ENCODE measurements around the gene ATP6V0D1. TPM values are rescaled to one million over a fixed set of nuclear protein-coding genes. Genes with fewer than 3 reads are reported as not detected.

Gene ATP6V0D1
- total RNA-seq, 6 experiments from 2014 or later: 102 to 130 (median 118) TPM

- Mint-ChIP-seq H3K27me3 (ENCODE audit: insufficient read depth) (peaks cover 2% of the 10 kb centered on the region), H3K4me3 (no peak overlapping the region), H3K4me1 (ENCODE audit: low read depth) (no peaks in the 10 kb centered on the region), H3K36me3 (ENCODE audit: low read depth) (peaks cover 7% of the 10 kb centered on the region), H3K27ac (no peak overlapping the region), H3K9me3 (no peaks in the 10 kb centered on the region)
- DNase-seq: no peak
- TF ChIP-seq CTCF (IDR thresholded peaks at IDR 0.05): no peak
These were observed 43.4 kb downstream of the ATP6V0D1 start for GRCh38 chr16:67437513-67437912.

GRCh38 chr16:67436640-67437193 lies 44.2 kb downstream of the ATP6V0D1 start:
- no peaks in the 10 kb centered on the region for H3K4me1 Mint-ChIP-seq (ENCODE audit: low read depth)
- DNase-seq: no peak
- TF ChIP-seq CTCF (IDR thresholded peaks at IDR 0.05): no peak
- H3K27me3 Mint-ChIP-seq (ENCODE audit: insufficient read depth): no peaks in the 10 kb centered on the region; the same call in none of the 2 replicates
- H3K27ac Mint-ChIP-seq: no peak overlapping the region
- peaks cover 7% of the 10 kb centered on the region for H3K36me3 Mint-ChIP-seq (ENCODE audit: low read depth)
- no peak overlapping the region for H3K4me3 Mint-ChIP-seq
- no peaks in the 10 kb centered on the region for H3K9me3 Mint-ChIP-seq

GRCh38 chr16:67435758-67436164 lies 45.2 kb downstream of the ATP6V0D1 start:
- no peak overlapping the region for H3K4me3 Mint-ChIP-seq
- H3K4me1 Mint-ChIP-seq (ENCODE audit: low read depth): no peaks in the 10 kb centered on the region
- no peaks in the 10 kb centered on the region for H3K9me3 Mint-ChIP-seq
- no peak for TF ChIP-seq CTCF (IDR thresholded peaks at IDR 0.05)
- H3K36me3 Mint-ChIP-seq (ENCODE audit: low read depth): peaks cover 7% of the 10 kb centered on the region
- H3K27me3 Mint-ChIP-seq (ENCODE audit: insufficient read depth): peaks cover 2% of the 10 kb centered on the region
- H3K27ac Mint-ChIP-seq: no peak overlapping the region
- DNase-seq: no peak

- peaks cover 7% of the 10 kb centered on the region; the same call in 1 of the 2 replicates for H3K36me3 Mint-ChIP-seq (ENCODE audit: low read depth)
- no peaks in the 10 kb centered on the region for H3K9me3 Mint-ChIP-seq
- no peak overlapping the region for H3K4me3 Mint-ChIP-seq
- H3K27ac Mint-ChIP-seq: no peak overlapping the region
- H3K4me1 Mint-ChIP-seq (ENCODE audit: low read depth): no peaks in the 10 kb centered on the region
- TF ChIP-seq CTCF (IDR thresholded peaks at IDR 0.05): no peak
- no peak for DNase-seq
- peaks cover 19% of the 10 kb centered on the region for H3K27me3 Mint-ChIP-seq (ENCODE audit: insufficient read depth)
These were observed 47.7 kb downstream of the ATP6V0D1 start for GRCh38 chr16:67433131-67433719.

GRCh38 chr16:67432506-67432890 lies 48.5 kb downstream of the ATP6V0D1 start:
- Mint-ChIP-seq H3K4me3 (no peak overlapping the region), H3K36me3 (ENCODE audit: low read depth) (peaks cover 7% of the 10 kb centered on the region; the same call in 1 of the 2 replicates), H3K27ac (no peak overlapping the region), H3K9me3 (no peaks in the 10 kb centered on the region), H3K27me3 (ENCODE audit: insufficient read depth) (peaks cover 19% of the 10 kb centered on the region), H3K4me1 (ENCODE audit: low read depth) (no peaks in the 10 kb centered on the region)
- no peak for TF ChIP-seq CTCF (IDR thresholded peaks at IDR 0.05)
- DNase-seq: no peak
